Midbrain (tissue), 1 donor: ENCODE results near the gene ITGB4.

ENCODE experiments used
- DNase-seq: peaks from one replicate; lab custom pipeline; 2025; lab: John Stamatoyannopoulos, UW

The ITGB4 gene

DNA sequence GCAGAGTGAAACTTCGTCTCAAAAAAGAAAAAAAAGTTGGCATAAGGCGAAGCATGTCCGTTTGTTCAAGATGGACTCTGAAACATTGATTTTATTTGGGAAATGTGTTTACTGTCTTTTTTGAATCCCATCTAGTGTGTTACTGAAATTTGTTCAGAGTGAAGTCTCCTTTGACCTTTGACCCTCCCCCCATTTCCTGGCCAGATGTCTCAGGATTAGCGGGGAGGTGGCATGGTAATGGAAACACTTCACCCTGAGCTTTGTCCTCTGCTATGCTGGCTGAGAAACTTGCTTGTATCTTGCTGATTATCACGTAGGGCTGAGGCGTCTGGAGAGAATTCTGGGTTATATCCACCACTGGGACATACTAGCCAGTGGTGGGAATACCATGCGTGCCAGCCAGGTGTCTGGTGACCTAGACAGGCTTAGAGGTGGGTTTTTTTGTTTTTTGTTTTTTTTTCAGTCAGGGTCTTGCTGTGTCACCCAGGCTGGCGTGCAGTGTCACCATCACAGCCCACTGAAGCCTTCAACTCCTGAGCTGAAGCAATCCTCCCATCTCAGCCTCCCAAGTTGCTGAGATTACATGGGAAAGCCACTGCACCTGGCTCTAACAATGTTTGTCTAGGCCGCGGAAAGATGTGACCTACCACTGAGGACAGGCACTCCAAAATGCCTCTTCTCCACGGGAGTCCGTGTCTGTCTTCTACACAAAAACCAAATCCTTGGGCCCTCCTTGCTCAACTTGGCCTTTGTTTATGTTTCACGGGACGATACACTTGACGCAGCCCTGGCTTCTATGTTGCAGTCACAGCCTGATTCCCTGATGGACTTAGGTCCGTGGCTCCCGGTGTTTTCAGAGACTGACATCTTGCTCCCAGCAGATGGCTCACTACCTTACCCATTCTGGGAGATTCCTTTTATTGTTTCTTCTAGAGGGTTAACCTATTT is 50.3 kb downstream of the ITGB4 start:
- DNase-seq = no peak

DNA sequence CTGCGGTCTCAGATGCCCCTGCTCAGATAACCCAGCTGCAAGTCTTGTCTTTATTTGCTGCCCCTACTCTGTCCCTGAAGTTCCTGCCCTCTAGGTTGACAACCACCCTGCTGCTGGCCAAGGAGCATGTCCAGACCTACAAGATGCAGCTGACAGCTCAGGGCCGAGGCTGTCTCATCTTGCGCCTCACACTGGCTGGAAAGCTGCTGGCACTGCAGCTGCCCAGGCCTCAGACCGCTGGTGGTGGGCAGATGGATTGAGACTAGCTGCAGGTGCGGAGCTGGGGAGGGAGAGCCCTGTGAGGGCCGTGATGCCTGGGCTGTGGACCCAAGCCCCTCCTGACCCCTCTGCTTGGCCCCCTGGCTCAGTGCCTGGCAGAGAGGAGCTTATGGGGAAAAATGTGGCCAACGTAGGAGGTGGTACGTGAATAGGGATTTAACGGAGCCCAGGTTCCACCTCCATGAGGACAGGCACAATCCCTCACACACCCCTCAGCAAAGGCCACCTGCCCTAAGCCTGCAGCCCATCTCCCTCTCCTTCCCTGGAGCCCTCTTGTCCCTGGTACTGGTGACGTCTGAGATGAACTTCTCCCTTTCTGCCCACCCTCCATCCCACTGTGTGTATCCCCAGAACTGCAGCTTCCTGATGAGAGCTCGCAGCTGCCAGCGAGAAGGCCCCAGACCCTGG is 52.0 kb downstream of the ITGB4 start:
- DNase-seq = no peak

DNA sequence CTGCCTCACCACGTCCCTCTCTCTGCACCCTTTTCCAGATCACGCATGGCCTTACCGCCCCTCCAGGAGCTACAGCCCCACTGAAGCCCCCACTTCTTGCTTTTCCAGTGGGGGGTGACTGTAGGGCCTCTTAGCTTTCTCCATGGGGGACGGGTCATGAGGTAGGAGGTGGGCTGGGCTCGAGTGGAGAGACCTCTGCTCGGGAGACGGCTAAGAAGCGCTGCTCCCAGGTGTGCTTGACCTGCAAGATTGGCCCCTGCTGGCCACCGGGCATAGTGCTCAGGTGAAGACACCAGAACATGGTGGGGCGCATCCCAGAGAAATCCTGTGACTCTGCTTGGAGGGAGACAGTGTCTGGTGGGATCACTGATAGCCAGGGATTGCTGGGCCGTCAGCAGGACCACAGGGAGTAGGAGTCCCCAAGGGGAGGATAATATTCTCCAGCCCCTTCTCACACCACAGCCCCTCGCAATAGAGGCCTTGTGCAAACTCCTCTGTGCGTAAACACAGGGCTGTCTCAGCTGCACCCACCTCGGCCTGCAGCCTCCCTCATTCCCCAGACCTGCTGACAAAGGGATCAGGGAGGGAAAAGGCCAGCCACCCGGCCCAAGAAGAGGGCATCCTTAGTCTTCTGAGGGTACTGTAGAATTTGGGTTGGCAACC is 52.7 kb downstream of the ITGB4 start:
- no peak for DNase-seq

DNA sequence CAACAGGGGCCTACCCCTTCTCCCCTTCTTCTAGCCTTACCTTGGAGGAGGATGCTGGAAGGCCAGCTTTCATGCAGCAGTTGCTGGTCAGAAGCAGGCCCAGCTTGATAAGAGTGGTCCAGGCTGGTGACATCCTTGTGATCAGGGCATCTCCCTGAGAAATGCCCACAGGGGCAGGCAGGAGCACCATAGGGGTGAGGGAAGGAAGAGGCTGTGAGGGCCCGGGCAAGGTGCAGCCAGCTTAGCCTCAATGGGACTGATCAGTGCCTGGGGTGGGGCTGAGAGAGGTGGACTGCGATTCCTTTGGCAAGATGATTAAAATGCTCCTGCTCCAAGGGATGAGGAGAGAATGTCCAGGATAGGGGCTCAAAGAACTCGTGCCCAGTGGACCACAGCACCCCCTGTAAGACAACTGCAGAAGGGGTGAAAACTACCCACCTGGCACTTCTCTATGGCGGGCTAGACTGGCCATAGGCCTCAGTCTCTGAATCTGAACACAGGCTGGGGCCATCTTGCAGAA is 53.3 kb downstream of the ITGB4 start:
- no peak for DNase-seq

DNA sequence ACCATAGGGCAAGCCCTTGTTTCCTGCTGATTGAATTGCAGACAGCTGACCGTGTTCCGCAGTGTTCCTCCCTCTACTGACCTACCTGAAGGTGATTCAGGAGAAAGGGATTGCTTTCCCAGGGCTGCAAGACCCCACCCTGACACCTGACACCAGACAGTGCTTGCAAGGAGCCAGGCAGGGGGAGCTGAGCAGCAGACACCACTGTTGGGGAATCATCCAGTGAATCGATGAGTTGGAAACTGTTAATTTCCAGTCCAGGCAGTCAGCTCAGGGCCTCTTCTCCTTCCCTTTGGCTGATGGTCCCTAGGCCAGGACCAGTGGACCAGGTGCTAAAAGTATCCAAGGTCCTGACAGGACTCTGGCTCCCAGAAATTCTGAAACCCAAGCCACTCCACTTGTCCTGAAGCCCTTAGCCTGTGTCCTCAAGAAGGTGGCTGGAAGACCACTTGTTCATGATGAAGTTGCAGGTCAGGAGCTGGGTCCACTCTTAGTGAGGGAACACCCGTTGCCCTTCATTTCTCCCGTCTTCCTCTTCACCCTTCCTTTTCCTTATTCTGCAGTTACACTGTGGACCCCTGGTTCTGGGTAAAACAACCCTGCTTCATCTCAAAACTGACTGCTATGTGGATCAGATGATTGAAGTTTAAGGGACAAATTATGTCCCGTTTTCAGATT is 53.9 kb downstream of the ITGB4 start:
- DNase-seq = no peak

DNA sequence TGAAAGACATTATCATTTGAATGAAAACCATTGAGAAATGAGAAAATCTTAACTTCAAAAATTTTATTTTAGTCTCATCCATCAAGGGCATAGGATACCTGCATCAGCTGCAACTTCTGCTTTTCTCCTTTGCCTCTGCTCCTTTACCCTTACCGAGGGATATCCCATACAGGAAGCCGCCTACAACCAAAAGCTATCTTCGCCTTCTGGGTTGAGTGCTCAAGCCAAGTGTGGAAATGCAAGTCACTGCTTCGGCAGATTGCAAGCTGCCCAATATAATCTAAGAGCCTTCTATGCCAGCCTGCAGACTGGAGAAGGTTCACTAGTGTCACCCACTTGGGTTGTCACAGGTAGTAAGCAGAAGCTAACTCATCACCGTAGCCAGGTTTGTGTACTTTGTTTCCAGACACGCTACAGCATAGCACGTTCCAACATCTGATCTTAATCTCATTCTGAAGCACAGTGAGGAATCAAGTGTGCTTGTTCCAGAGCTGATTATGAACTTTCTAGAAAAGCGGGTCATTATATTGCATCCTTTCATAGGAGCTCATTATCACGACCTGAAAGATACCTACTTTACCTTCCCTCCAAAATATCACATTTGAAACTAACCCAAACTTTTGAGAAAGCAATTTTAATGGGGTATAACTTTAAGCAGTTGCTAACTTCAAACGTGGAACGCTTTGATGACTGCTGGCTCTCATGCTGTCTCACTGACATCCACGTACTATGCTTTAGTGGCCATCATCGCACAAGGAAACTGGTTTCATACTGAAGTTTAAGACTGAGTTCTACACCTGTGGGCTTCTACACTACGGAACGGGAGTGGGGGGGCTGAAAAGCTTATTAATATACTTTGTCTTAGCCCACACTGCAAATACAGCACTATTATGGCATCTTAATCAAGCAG is 55.4 kb downstream of the ITGB4 start:
- no peak for DNase-seq

DNA sequence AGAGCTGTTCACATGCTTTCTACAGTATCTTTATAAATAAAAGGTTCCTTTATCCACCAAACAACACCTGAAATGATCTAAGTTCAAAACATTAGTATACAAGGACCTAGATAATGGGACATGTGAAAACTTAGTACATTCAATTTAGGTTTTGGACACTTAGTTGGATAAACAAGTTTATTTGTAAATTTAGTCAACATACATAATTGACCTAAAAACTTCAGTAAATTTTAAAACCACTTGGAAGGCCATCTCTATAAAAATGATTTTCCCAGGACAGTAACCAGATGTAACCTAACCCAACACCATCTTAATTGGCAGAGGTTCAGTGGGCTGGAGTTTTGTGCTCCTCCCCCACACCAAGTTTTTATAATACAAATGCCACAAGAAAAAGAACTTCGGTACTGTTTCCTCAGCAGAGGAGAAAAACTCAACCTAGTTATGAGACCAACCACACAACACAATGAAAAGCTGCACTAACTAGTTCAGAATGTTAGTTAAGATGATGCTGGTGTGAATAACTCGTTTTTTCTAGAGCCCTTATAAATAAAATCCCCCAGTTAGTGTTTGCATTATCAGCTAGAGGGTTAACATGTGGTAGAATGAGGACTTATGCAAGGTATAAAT is 56.1 kb downstream of the ITGB4 start:
- DNase-seq = peak; percentile 12

DNA sequence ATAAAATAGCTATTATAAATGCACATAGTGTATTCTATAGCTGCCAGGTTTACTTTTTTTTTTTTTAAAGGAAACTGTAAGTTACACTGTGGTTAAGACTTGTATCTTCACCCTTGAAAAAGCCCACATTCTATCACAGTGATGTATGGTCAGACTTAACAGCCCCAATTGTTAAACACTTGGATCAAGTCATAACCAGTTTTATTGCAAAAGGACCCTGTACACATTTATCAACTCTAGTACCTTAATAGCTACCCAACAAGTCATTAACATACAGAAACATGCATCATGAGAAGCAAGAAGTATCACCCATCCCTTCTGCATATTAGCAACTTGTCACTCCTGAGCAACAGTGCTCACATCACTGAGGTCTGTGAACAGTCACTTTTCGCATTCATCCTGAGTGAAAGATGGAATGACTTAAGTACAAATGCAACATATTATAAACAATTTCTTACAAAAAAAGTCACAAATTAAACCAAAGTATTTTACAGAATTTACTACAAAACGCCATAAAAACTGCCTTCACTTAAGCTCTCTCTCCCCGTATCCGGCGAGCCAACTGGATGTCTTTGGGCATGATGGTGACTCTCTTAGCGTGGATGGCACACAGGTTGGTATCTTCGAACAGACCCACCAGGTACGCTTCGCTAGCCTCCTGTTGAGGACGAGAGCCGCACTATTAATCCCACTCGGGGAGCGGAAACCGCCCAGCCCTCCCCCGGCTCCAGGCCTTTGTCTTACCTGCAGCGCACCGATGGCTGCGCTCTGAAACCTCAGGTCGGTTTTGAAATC is 57.0 kb downstream of the ITGB4 start:
- DNase-seq = peak; percentile 5

DNA sequence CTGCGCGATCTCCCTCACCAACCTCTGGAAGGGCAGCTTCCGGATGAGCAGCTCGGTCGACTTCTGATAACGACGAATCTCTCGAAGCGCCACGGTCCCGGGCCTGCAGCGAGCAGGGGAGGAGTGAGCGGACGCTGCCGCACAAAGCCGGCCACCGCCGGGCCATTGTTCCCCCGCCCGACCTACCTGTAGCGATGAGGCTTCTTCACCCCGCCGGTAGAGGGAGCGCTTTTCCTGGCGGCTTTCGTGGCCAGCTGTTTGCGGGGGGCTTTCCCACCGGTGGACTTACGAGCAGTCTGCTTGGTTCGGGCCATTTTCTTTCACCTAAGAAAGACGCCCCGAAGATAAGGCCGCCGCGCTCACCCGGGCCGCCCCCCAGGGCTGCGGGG is 57.6 kb downstream of the ITGB4 start:
- DNase-seq = no peak

DNA sequence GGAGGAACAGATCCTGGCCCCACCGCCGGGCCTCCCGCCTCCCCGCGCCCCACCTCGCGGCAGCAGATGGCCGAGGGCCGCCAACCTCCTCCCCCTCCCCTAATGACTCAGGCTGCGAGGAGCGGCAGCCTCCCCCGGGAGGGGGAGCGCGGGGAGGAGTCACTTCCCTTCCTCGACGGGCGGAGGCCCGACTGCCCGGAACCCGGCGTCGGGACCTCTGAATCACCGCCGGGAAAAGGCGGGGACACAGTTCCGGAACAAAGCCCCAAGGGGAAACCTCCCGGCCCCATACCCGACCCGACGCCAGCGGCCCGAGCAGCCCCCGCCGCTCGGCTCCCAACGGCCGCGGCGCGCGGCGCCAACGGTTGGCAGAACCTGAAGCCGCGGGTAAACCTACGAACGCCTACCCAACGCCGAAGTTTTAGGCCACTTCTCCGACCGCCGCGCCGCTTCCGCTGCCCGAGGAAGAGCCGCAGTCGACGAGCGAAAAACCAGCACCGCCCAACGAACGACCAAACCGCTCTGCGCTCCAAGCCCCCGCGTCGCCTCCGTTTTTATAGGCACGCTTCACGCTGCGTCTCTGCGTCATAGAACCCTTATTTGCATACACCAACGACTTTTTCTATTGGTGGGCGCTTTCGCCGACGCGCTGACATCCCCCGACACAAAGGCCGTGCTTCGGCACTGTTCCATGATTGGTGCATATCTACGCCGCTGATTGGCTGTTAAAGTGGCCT is 58.2 kb downstream of the ITGB4 start:
- DNase-seq = peak; percentile 99

DNA sequence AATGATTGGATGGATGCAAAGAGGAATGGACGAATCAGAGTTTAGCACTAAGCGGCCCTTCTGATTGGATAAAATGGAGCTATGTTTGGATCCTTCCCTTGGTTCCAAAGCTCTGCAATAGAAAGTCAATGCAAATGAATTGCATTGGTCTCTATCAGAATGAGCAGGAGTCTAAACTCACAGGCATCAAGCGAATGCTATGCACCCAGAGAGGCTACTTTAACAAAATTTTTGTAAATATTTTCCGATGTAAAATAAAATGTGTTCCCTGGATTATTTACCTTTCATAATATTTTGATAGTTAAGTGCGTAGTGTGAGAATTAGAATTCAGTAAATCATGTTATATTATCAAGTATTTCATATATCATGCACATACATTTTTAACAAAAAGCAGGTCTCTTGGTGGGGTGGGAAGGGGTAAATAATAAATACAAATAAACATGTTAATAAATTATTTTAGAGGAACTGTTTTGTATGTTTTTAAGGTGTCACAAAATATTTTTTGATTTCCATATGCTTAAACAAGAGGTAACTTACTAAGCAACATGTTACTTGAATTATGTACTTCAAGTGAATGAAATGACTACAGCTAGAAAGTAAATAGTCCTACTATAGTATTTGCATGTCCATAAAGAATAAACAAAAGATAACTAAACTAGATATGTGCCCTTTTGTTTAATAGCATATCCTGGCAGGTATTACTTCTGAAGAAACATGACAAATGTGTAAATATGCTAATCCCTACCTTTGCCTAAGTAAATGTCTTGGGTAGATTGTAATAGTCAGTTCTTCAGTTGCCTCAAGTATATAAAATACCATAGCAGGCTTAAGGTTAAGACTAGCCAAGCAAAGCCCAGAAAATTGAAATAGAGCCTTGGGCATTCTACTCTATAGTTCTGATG is 59.0 kb downstream of the ITGB4 start:
- DNase-seq = no peak

DNA sequence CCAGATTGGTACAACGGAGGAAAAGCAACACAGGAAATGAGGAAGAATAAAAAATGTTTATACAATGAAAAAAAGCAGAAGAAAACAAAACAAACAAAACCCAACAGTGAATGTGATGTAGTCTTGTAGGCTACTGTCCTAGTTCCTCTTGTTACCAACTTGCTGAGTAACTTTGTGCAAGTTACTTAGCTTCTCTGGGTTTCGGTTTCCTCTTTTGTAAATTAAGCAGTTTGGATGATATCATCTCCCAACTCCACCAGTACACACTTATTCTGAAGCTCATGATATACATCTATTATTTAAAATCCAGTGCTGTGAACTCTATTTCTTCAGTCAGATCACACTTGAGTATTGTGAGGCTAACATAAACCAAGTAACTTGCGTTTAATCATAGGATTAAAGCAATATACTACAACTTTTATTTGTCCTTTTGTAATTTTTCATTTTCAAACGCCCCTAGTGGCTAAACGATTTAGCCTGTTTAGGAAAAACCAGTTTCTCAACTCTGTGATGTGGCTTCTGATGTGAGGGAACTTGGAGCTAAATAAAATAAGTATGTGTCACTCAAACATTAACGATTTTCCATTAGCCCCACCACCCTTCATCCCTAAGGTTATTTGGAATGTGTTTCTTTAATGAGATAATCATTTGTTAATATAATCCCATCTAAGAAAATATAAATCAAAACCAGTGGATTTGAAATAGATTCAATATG is 62.0 kb downstream of the ITGB4 start:
- peak; percentile 63 for DNase-seq

DNA sequence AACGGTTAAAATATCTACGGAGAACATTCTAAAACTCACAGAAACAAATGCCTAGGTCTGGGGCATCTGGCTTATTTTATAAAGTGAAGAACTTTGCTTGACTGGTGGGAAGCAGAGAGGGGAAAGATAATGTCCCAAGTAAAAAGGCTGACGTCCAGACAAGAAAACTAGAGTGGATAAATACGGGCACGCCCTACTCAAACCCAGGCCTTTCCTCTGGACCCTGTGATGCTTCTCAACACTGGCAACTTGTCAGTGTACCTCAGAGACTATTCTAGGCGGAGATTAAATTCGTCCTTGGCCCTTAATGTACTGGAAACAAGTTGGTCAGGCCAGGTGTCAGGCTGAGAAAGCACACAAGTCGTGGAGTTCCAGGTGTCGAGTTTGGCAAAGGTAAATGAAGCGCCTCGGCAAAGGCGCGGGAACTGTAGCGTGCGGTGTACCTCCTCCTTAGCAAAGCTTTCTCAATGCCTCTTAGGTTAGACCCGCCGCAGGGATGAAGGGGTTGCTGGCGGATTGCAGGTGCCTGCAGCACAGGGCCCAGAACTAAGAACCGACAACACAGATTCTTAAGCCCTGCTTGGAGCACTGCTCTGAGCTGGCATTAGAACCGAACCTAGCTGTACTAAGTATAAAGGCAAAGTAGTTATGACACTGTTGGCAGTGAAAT is 62.7 kb downstream of the ITGB4 start:
- DNase-seq = no peak

DNA sequence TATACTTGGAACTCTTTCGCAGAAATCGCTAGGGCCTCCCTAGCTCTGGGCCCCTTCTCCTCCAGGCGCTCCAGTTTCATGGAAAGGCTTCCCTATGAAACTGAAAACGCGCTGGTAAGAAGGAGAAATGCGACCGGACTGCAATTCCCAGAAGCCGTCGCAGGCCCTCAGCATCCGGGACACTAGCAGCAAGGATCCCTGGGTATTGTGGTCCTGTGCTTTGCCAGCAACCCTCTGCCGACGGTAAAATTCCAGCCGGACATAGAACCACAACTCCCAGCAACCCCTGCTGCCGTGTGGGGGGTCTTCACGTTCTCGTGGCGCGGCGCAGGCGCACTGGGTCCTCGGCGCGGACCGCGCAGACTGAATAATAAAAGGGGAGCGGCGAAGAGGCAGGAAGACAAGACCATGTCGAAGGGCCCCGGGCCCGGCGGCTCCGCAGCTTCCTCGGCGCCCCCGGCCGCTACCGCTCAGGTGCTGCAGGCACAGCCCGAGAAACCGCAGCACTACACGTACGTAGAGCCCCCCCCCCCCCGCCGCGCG is 63.3 kb downstream of the ITGB4 start, which contains the start of gene UNK:
Gene UNK (plus strand): TSS at position 334 of the 543 bp plus-strand sequence. CDS start 75 bp downstream, at position 409.
- DNase-seq = peak; percentile 99

DNA sequence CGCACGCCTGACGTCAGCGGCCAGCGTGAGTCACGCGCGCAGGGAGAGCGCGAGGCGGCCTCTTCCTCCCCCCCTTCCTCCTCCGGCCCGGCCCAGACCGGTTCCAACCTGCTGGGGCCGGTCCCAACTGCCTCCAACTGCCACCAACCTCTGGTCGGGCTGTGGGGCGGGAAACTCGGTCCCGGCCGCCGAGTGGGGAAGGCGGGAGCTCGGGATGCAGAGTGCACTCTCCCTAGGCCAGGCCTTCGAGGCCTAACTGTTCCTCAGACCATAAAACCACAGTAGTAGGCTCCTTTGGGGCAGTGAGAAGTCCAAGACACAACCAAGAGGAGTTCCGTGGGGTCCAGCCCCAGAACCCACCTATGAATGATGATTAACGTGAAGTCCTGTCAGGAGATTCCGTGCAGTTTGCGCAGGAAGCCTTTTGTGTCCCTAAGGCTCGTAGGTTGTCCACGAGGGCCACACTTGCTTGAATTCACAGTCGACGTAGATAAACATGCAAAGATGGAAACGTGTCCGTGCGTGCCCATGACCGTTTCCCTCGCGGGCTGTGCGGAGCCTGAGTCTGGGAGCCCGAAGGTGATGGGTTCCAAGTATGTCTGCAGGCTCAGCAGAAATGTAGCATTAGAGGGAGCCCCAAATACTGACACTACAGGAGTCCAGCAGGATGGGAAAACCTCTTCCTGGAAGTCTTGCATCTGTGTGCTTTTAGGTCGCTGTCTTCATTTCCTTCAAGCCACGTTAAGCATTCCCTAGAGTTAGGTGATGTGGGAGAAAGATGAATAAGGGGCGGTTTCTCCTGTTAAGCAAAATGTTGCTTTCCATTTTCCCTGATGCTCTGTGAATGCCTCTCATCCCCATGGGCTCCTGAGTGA is 64.0 kb downstream of the ITGB4 start:
- peak; percentile 93 for DNase-seq
